HepG2 (cell line): ENCODE data around the gene RANBP3. TPM values are rescaled to one million over a fixed set of nuclear protein-coding genes. Genes with fewer than 3 reads are reported as not detected.

Experiments
- DMTF1 ChIP-seq: sonication (generic); formaldehyde crosslinking; IDR thresholded peaks from 2 replicates; pipeline ENCODE4 v1.4.0; 2020; ENCODE audit warnings: mild to moderate bottlenecking, missing genetic modification reagents
- KLF11 ChIP-seq: IDR thresholded peaks from 2 replicates; pipeline ENCODE4 v1.6.1; 2016; ENCODE audit warnings: missing compliant biosample characterization
- MED8 ChIP-seq: sonication (generic); formaldehyde crosslinking; IDR thresholded peaks from 2 replicates; pipeline ENCODE4 v1.8.1; 2023; ENCODE audit warnings: mild to moderate bottlenecking, missing genetic modification reagents; ENCODE audit not compliant: insufficient replicate concordance
- MTF1 ChIP-seq: sonication (generic); formaldehyde crosslinking; IDR thresholded peaks from 2 replicates; pipeline ENCODE4 v1.5.0; 2020; ENCODE audit warnings: missing genetic modification reagents
- NFKB2 ChIP-seq: sonication (generic); formaldehyde crosslinking; IDR thresholded peaks from 2 replicates; pipeline ENCODE4 v1.4.0; 2020; ENCODE audit warnings: missing genetic modification reagents, borderline replicate concordance
- NR2F2 ChIP-seq: IDR thresholded peaks from 2 replicates; pipeline ENCODE4 v1.6.1; 2012; ENCODE audit warnings: low read depth, inconsistent platforms, borderline replicate concordance
- PAWR ChIP-seq: sonication (generic); formaldehyde crosslinking; IDR thresholded peaks from 2 replicates; pipeline ENCODE4 v1.4.0; 2020; ENCODE audit warnings: missing genetic modification reagents, mild to moderate bottlenecking, borderline replicate concordance
- SP4 ChIP-seq: sonication (generic); formaldehyde crosslinking; IDR thresholded peaks from 2 replicates; pipeline ENCODE4 v1.8.1; 2023; ENCODE audit warnings: mild to moderate bottlenecking, missing genetic modification reagents
- XBP1 ChIP-seq: sonication (generic); formaldehyde crosslinking; IDR thresholded peaks from 2 replicates; pipeline ENCODE4 v1.5.0; 2020; ENCODE audit warnings: missing genetic modification reagents
- ZBTB10 ChIP-seq: sonication (generic); formaldehyde crosslinking; IDR thresholded peaks from 2 replicates; pipeline ENCODE4 v1.4.0; 2020; ENCODE audit warnings: missing genetic modification reagents, borderline replicate concordance
- ZBTB7A ChIP-seq: sonication (generic); formaldehyde crosslinking; IDR thresholded peaks from 2 replicates; pipeline ENCODE4 v1.8.0; 2022; ENCODE audit warnings: mild to moderate bottlenecking, missing genetic modification reagents
- ZNF256 ChIP-seq: sonication (generic); formaldehyde crosslinking; conservative IDR thresholded peaks from 2 replicates; pipeline ENCODE4 v1.4.0; 2020; ENCODE audit warnings: missing genetic modification reagents
- ZNF414 ChIP-seq: sonication (generic); formaldehyde crosslinking; IDR thresholded peaks from 2 replicates; pipeline ENCODE4 v1.5.0; 2020; ENCODE audit warnings: missing genetic modification reagents
- ZNF512 ChIP-seq: sonication (generic); formaldehyde crosslinking; IDR thresholded peaks from 2 replicates; pipeline ENCODE4 v1.4.0; 2020; ENCODE audit warnings: mild to moderate bottlenecking, missing genetic modification reagents
- ZNF615 ChIP-seq: sonication (generic); formaldehyde crosslinking; IDR thresholded peaks from 2 replicates; pipeline ENCODE4 v1.5.0; 2020; ENCODE audit warnings: mild to moderate bottlenecking, missing genetic modification reagents, borderline replicate concordance
- ZNF660 ChIP-seq: sonication (generic); formaldehyde crosslinking; IDR thresholded peaks from 2 replicates; pipeline ENCODE4 v1.5.1; 2020; ENCODE audit warnings: mild to moderate bottlenecking, low read depth, missing genetic modification reagents, borderline replicate concordance
- ZNF687 ChIP-seq: sonication (generic); formaldehyde crosslinking; IDR thresholded peaks from 2 replicates; pipeline ENCODE4 v1.5.1; 2020; ENCODE audit warnings: mild to moderate bottlenecking, missing genetic modification reagents, moderate library complexity
- polyA plus RNA-seq, 8 experiments: library from polyadenylated mRNA; depleted of rRNA in 3 of 8; stranded (reverse) in 7 of 8; unstranded in 1 of 8; fragments of >200 nt; fragmentation: Illumina TruSeq in 4 of 8; extraction: Trizol in 4 of 8; gene quantifications; 2 replicates each; pipeline versions ENCODE4 v1.2.1 to v1.2.3, GENCODE V29; 2011 to 2016; ENCODE audit warnings: low read depth in 4 of 8, missing spikeins in 1 of 8, mixed read lengths in 1 of 8; ENCODE audit not compliant: insufficient read depth in 1 of 8
- total RNA-seq, 5 experiments: library from RNA; depleted of rRNA; stranded (reverse); fragments of >200 nt; fragmentation: Illumina TruSeq; extraction: Trizol; gene quantifications; 2 replicates each; pipeline ENCODE4 v1.2.3, GENCODE V29; 2016; ENCODE audit warnings: low read depth in 1 of 5

Gene RANBP3
- total and polyA plus RNA-seq, 2 of the 13 experiments (the other 11 are each of a cell fraction or from before 2014, with no cell fraction given), result 39.5 to 149 TPM

- TF ChIP-seq ZNF256 (CRISPR knock-in tag) (no peak), MED8 (CRISPR knock-in tag) (no peak), MTF1 (CRISPR knock-in tag) (no peak), PAWR (CRISPR knock-in tag) (no peak), KLF11 (CRISPR knock-in tag) (no peak), NFKB2 (peak; percentile 55; the same call in 1 of the 2 replicates), XBP1 (CRISPR knock-in tag) (no peak), ZNF687 (peak; percentile 85), ZNF660 (CRISPR knock-in tag) (no peak), ZBTB7A (CRISPR knock-in tag) (peak; percentile 94; the same call in 1 of the 2 replicates), ZBTB10 (CRISPR knock-in tag) (no peak), ZNF512 (no peak), ZNF615 (no peak), DMTF1 (CRISPR knock-in tag) (no peak), NR2F2 (no peak), SP4 (peak; percentile 60; the same call in 1 of the 2 replicates), ZNF414 (no peak)
These were observed 85.8 kb downstream of the RANBP3 start (continued) for GRCh38 chr19:5891938-5892771.
